RWPE2 (cell line): ENCODE measurements around the gene TSPAN2.

Experiments
- ATAC-seq: fragments of 200-7000 bp; cut with Tn5 transposase; 3 replicates; pipeline ENCODE4 v1.9.1; 2021; ENCODE audit warnings: low read depth
- DNase-seq: peaks from one replicate; pipeline ENCODE4 v3.0.0-alpha.2; 2020; ENCODE audit warnings: low spot score
- H3K27ac ChIP-seq: fragments of 450-650 bp; 2 replicates; pipeline ENCODE4 v1.5.1; 2017; ENCODE audit warnings: mild to moderate bottlenecking; ENCODE audit not compliant: poor library complexity, severe bottlenecking
- H3K27me3 ChIP-seq: fragments of 250-450 bp; sonication (Bioruptor Pico); 2 replicates; pipeline ENCODE4 v1.5.1; 2021; ENCODE audit warnings: mild to moderate bottlenecking, moderate library complexity; ENCODE audit not compliant: insufficient read depth, poor library complexity, severe bottlenecking
- H3K36me3 ChIP-seq: fragments of 250-450 bp; sonication (Bioruptor Pico); 2 replicates; pipeline ENCODE4 v1.5.1; 2020; ENCODE audit warnings: low read depth, mild to moderate bottlenecking, moderate library complexity
- H3K4me1 ChIP-seq: fragments of 250-450 bp; sonication (Bioruptor Pico); 2 replicates; pipeline ENCODE4 v1.5.1; 2021; ENCODE audit warnings: mild to moderate bottlenecking, moderate library complexity; ENCODE audit not compliant: insufficient read depth, poor library complexity, severe bottlenecking
- H3K4me3 ChIP-seq: fragments of 250-450 bp; sonication (Bioruptor Pico); 2 replicates; pipeline ENCODE4 v1.5.1; 2021; ENCODE audit warnings: mild to moderate bottlenecking, moderate library complexity; ENCODE audit not compliant: severe bottlenecking
- H3K9me3 ChIP-seq: fragments of 250-450 bp; sonication (Bioruptor Pico); 2 replicates; pipeline ENCODE4 v1.5.1; 2021; ENCODE audit warnings: mild to moderate bottlenecking, moderate library complexity; ENCODE audit not compliant: severe bottlenecking
- CTCF ChIP-seq: fragments of 450-650 bp; IDR thresholded peaks from one replicate; pipeline ENCODE4 v1.5.1; 2017; ENCODE audit warnings: mild to moderate bottlenecking, moderate library complexity; ENCODE audit not compliant: poor library complexity, severe bottlenecking

TSPAN2 gene

DNA sequence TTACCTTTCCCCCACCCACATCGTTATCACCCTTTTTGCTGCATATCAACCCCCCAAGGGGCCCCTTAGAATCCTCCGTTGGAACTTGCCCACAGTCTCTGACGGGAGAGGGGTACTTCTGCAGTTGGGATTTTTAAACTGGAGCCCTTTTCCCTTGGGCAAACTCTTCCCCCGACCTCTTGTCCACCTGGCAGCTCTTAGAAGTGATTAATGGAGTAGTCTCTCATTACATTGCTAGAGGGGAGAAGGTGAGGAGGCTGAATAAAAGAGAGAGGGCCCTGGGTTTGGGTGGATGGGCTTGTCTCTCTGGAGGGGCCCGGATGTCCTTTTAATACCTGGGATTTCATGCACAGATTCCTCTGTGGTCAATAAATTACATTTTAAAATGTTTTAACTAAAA lies 27.2 kb upstream of the TSPAN2 start:
- Histone ChIP-seq H3K4me1 (peaks cover 10% of the 10 kb centered on the region), H3K36me3 (no peaks in the 10 kb centered on the region), H3K27ac (no peak overlapping the region), H3K9me3 (no peaks in the 10 kb centered on the region), H3K4me3 (no peak overlapping the region), H3K27me3 (no peaks in the 10 kb centered on the region)
- no peak for ATAC-seq
- no peak for DNase-seq
- TF ChIP-seq CTCF, result no peak

GRCh38 chr1:115115521-115116161 lies 26.3 kb upstream of the TSPAN2 start:
- H3K9me3 ChIP-seq, result no peaks in the 10 kb centered on the region
- DNase-seq, result no peak
- no peak for TF ChIP-seq CTCF
- no peak for ATAC-seq
- H3K27me3 ChIP-seq, result no peaks in the 10 kb centered on the region
- H3K4me3 ChIP-seq, result no peak overlapping the region
- H3K36me3 ChIP-seq, result no peaks in the 10 kb centered on the region
- H3K27ac ChIP-seq, result no peak overlapping the region
- peaks cover 10% of the 10 kb centered on the region for H3K4me1 ChIP-seq

GRCh38 chr1:115114308-115114707 lies 25.0 kb upstream of the TSPAN2 start:
- Histone ChIP-seq H3K4me1 (peaks cover 10% of the 10 kb centered on the region), H3K4me3 (no peak overlapping the region), H3K36me3 (no peaks in the 10 kb centered on the region), H3K27me3 (no peaks in the 10 kb centered on the region), H3K9me3 (no peaks in the 10 kb centered on the region), H3K27ac (no peak overlapping the region)
- DNase-seq (no peak), ATAC-seq (no peak)
- TF ChIP-seq CTCF, result no peak

DNA sequence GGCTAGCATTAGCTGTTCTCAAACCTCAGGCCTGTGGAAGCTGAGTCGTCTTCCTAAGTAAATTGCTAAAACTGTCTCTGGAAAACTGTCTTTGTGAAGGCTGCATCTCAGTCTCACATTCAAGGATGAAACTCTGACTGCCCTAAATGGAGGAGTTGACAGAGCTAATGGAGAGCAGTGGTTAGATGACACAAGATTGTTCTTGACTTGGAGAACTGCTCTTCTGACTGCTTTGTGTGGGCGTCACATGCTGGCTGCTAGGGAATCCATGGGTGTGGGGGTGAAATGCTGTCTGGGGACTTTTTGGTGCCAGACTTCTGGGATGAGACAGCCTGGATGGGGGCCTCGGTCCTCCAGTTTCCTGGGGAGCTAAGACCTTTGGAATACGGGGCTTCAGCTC lies 24.5 kb upstream of the TSPAN2 start:
- DNase-seq (no peak), ATAC-seq (no peak)
- peaks cover 10% of the 10 kb centered on the region for H3K4me1 ChIP-seq
- H3K27me3 ChIP-seq, result no peaks in the 10 kb centered on the region
- H3K9me3 ChIP-seq, result no peaks in the 10 kb centered on the region
- no peak for TF ChIP-seq CTCF
- H3K36me3 ChIP-seq, result no peaks in the 10 kb centered on the region
- no peak overlapping the region for H3K27ac ChIP-seq
- H3K4me3 ChIP-seq, result no peak overlapping the region
